ENCODE data around the gene TTI1.
A peak's percentile ranks its signal among the peaks of the same experiment; 100 is the strongest.

The TTI1 gene

GRCh38 chr20:38043512-38044300 is 10.4 kb upstream of the TTI1 start (continued):
- TF ChIP-seq SCRT2 (tag by site-specific recombination; IDR thresholded peaks at IDR 0.05): no peak
- TF ChIP-seq ZFHX2 (tag by site-specific recombination; conservative IDR thresholded peaks at IDR 0.05): peak; percentile 64
- TF ChIP-seq, protein P1, sequence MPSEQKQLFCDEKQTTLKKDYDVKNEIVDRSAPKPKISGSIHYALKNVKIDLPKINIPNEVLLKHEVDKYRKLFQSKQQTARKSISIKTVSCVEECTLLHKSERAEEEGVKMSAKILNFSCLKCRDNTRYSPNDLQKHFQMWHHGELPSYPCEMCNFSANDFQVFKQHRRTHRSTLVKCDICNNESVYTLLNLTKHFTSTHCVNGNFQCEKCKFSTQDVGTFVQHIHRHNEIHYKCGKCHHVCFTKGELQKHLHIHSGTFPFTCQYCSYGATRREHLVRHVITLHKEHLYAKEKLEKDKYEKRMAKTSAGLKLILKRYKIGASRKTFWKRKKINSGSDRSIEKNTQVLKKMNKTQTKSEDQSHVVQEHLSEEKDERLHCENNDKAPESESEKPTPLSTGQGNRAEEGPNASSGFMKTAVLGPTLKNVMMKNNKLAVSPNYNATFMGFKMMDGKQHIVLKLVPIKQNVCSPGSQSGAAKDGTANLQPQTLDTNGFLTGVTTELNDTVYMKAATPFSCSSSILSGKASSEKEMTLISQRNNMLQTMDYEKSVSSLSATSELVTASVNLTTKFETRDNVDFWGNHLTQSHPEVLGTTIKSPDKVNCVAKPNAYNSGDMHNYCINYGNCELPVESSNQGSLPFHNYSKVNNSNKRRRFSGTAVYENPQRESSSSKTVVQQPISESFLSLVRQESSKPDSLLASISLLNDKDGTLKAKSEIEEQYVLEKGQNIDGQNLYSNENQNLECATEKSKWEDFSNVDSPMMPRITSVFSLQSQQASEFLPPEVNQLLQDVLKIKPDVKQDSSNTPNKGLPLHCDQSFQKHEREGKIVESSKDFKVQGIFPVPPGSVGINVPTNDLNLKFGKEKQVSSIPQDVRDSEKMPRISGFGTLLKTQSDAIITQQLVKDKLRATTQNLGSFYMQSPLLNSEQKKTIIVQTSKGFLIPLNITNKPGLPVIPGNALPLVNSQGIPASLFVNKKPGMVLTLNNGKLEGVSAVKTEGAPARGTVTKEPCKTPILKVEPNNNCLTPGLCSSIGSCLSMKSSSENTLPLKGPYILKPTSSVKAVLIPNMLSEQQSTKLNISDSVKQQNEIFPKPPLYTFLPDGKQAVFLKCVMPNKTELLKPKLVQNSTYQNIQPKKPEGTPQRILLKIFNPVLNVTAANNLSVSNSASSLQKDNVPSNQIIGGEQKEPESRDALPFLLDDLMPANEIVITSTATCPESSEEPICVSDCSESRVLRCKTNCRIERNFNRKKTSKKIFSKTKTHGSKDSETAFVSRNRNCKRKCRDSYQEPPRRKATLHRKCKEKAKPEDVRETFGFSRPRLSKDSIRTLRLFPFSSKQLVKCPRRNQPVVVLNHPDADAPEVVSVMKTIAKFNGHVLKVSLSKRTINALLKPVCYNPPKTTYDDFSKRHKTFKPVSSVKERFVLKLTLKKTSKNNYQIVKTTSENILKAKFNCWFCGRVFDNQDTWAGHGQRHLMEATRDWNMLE (tag by site-specific recombination; conservative IDR thresholded peaks at IDR 0.05; ENCODE audit: low read depth): no peak
- TF ChIP-seq ZNF654 (tag by site-specific recombination; IDR thresholded peaks at IDR 0.05; ENCODE audit: low read depth): no peak
- TF ChIP-seq ZNF600 (tag by site-specific recombination; IDR thresholded peaks at IDR 0.05): peak; percentile 52; the same call in 1 of the 2 replicates
- TF ChIP-seq, protein P2, sequence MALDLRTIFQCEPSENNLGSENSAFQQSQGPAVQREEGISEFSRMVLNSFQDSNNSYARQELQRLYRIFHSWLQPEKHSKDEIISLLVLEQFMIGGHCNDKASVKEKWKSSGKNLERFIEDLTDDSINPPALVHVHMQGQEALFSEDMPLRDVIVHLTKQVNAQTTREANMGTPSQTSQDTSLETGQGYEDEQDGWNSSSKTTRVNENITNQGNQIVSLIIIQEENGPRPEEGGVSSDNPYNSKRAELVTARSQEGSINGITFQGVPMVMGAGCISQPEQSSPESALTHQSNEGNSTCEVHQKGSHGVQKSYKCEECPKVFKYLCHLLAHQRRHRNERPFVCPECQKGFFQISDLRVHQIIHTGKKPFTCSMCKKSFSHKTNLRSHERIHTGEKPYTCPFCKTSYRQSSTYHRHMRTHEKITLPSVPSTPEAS (tag by site-specific recombination; IDR thresholded peaks at IDR 0.05): no peak
- 0 out of 2 replicates have a peak, but pooled peaks have one; percentile 27 for TF ChIP-seq ZEB2 (tag by site-specific recombination; IDR thresholded peaks at IDR 0.05)
- no peak for TF ChIP-seq ZNF785 (tag by site-specific recombination; IDR thresholded peaks at IDR 0.05)
- TF ChIP-seq, protein P3, sequence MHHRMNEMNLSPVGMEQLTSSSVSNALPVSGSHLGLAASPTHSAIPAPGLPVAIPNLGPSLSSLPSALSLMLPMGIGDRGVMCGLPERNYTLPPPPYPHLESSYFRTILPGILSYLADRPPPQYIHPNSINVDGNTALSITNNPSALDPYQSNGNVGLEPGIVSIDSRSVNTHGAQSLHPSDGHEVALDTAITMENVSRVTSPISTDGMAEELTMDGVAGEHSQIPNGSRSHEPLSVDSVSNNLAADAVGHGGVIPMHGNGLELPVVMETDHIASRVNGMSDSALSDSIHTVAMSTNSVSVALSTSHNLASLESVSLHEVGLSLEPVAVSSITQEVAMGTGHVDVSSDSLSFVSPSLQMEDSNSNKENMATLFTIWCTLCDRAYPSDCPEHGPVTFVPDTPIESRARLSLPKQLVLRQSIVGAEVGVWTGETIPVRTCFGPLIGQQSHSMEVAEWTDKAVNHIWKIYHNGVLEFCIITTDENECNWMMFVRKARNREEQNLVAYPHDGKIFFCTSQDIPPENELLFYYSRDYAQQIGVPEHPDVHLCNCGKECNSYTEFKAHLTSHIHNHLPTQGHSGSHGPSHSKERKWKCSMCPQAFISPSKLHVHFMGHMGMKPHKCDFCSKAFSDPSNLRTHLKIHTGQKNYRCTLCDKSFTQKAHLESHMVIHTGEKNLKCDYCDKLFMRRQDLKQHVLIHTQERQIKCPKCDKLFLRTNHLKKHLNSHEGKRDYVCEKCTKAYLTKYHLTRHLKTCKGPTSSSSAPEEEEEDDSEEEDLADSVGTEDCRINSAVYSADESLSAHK (tag by site-specific recombination; IDR thresholded peaks at IDR 0.05): no peak
- no peak for TF ChIP-seq HOXA7 (CRISPR knock-in tag; IDR thresholded peaks at IDR 0.05; ENCODE audit: borderline replicate concordance)
- no peak for TF ChIP-seq ZNF133 (tag by site-specific recombination; IDR thresholded peaks at IDR 0.05)
- TF ChIP-seq ZBTB7A (tag by site-specific recombination; IDR thresholded peaks at IDR 0.05; ENCODE audit: low read depth): no peak
- TF ChIP-seq EGR2 (tag by site-specific recombination; IDR thresholded peaks at IDR 0.05; ENCODE audit: low read depth): peak; percentile 78
- TF ChIP-seq ZNF266 (tag by site-specific recombination; IDR thresholded peaks at IDR 0.05; ENCODE audit: low read depth): no peak
- no peak for TF ChIP-seq ZNF521 (tag by site-specific recombination; IDR thresholded peaks at IDR 0.05)

GRCh38 chr20:38040276-38040675 is 7.0 kb upstream of the TTI1 start:
- Histone ChIP-seq H3K9me3 (ENCODE audit: control insufficient read depth, insufficient read depth, low read depth, low read length) (no peaks in the 10 kb centered on the region), H3K27ac (ENCODE audit: extremely low read depth, low read depth, low read length) (no peak overlapping the region), H3K36me3 (ENCODE audit: control insufficient read depth in 2 of 2, insufficient read depth in 1 of 2, low read length in 2 of 2) (peaks cover 17 to 80% of the 10 kb centered on the region in 2 experiments; a peak in 2 of 3 replicates), H3K4me1 (ENCODE audit: control insufficient read depth, insufficient read depth, low read length) (no peaks in the 10 kb centered on the region), H3K4me3 (ENCODE audit: low read depth, low read length) (no peak overlapping the region)
- ChIA-PET POLR2A (no interaction called here), CTCF (interaction anchor here (0.6 to 4.5 kb wide), 3 partner anchors 9 to 19 kb away, joined by 3 to 22 read pairs (median 3); no protein-coding TSS in a partner anchor)
- TF ChIP-seq ZNF311 (tag by site-specific recombination; IDR thresholded peaks at IDR 0.05; ENCODE audit: borderline replicate concordance) (no peak), ZNF157 (tag by site-specific recombination; IDR thresholded peaks at IDR 0.05) (no peak), PRDM1 (tag by site-specific recombination; IDR thresholded peaks at IDR 0.05) (peak; percentile 77), ZNF138 (tag by site-specific recombination; IDR thresholded peaks at IDR 0.05; ENCODE audit: borderline replicate concordance) (no peak), ZNF202 (tag by site-specific recombination; IDR thresholded peaks at IDR 0.05; ENCODE audit: borderline replicate concordance) (no peak), ZNF529 (tag by site-specific recombination; IDR thresholded peaks at IDR 0.05; ENCODE audit: insufficient replicate concordance) (no peak), ZNF654 (tag by site-specific recombination; IDR thresholded peaks at IDR 0.05; ENCODE audit: low read depth) (no peak), ZNF366 (tag by site-specific recombination; conservative IDR thresholded peaks at IDR 0.05) (0 out of 2 replicates have a peak, but pooled peaks have one; percentile 9)
- TF ChIP-seq, protein P4, sequence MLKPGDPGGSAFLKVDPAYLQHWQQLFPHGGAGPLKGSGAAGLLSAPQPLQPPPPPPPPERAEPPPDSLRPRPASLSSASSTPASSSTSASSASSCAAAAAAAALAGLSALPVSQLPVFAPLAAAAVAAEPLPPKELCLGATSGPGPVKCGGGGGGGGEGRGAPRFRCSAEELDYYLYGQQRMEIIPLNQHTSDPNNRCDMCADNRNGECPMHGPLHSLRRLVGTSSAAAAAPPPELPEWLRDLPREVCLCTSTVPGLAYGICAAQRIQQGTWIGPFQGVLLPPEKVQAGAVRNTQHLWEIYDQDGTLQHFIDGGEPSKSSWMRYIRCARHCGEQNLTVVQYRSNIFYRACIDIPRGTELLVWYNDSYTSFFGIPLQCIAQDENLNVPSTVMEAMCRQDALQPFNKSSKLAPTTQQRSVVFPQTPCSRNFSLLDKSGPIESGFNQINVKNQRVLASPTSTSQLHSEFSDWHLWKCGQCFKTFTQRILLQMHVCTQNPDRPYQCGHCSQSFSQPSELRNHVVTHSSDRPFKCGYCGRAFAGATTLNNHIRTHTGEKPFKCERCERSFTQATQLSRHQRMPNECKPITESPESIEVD (tag by site-specific recombination; IDR thresholded peaks at IDR 0.05): peak; percentile 50; the same call in 1 of the 2 replicates
- TF ChIP-seq, protein P5, sequence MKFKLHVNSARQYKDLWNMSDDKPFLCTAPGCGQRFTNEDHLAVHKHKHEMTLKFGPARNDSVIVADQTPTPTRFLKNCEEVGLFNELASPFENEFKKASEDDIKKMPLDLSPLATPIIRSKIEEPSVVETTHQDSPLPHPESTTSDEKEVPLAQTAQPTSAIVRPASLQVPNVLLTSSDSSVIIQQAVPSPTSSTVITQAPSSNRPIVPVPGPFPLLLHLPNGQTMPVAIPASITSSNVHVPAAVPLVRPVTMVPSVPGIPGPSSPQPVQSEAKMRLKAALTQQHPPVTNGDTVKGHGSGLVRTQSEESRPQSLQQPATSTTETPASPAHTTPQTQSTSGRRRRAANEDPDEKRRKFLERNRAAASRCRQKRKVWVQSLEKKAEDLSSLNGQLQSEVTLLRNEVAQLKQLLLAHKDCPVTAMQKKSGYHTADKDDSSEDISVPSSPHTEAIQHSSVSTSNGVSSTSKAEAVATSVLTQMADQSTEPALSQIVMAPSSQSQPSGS (tag by site-specific recombination; IDR thresholded peaks at IDR 0.05; ENCODE audit: low read depth): peak; percentile 80

All from HEK293 (cell line).